D721Med (cell line): ENCODE measurements around the gene CD274.
"Not testable (repeated sequence)": the region's sequence is repeated elsewhere in the genome, so short reads cannot be mapped to it uniquely, and the experiment has no call there.

Experiments used
- DNase-seq: peaks from one replicate; pipeline ENCODE4 v3.0.0; 2011; ENCODE audit warnings: low spot score; ENCODE audit not compliant: insufficient read length
- FAIRE-seq: peaks from 2 replicates; lab custom pipeline; 2011; peaks lifted over from hg19 to GRCh38; lab: Jason Lieb, UNC
- CTCF ChIP-seq: IDR thresholded peaks from 2 replicates; pipeline ENCODE4 v1.5.1; 2012; ENCODE audit warnings: mild to moderate bottlenecking, control low read depth; ENCODE audit not compliant: insufficient read depth; ENCODE audit errors: missing control alignments

CD274 gene

GRCh38 chr9:5470122-5470521, 19.8 kb downstream of the CD274 start:
- FAIRE-seq = no peak
- TF ChIP-seq CTCF = no peak
- no peak for DNase-seq

DNA sequence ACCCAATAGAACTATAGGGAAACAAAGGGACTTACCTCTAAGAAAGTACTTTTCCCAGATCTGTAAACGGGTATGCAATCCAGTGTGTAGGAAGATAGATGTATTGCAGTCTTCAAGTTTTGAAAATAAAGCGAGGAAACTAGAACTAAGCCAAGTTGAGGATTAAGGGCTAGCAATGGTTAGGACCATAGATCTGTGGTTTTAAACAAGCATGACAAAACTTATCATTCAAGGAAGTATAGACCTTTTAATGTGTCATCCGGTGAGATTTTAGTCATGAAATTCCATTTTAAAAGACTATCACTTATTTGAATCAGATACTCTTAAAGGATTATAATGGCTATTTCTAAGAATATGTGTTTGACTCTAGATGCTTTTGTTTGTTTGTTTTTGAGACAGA, 20.5 kb downstream of the CD274 start:
- FAIRE-seq = no peak
- no peak for TF ChIP-seq CTCF

GRCh38 chr9:5475611-5476010, 25.3 kb downstream of the CD274 start:
- DNase-seq, FAIRE-seq: not testable (repeated sequence)

More for the DNA sequence above, 20.5 kb downstream of the CD274 start:
- no peak for DNase-seq

- TF ChIP-seq CTCF = no peak
- DNase-seq (no peak), FAIRE-seq (no peak)
Observed at GRCh38 chr9:5478206-5478605, 27.9 kb downstream of the CD274 start.

DNA sequence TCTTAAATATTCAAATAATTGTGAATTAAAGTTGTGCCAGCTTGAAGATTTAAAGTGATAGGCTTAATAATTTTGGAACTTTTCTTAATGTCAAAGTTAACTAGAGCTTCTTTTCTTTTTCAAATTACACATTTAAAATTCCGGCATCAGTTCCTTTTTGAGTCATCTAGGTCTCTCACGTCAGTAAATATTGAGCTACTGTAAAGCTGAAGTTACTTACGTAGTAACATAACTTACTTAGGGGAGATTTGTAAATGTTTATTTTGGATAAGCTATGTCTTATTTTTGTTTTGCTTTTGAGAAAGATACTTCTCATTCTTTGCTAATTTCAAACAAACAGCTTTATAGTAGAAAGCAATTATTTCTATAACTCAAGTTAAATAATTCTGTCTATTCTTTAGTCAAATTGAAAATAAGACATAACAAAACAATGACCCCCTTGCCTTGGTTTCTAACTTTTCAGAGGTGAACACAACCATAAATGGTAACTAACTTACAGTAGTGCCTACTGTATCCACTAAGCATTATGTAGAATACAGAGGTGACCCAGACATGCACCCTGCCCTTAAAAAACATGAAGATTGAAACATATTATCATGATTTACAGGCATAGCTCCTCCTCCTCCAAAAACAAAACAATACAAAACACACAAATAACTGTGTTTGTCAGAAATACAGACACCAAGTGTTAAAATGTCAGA, 29.8 kb downstream of the CD274 start:
- DNase-seq = no peak
- no peak for TF ChIP-seq CTCF
- no peak for FAIRE-seq

DNA sequence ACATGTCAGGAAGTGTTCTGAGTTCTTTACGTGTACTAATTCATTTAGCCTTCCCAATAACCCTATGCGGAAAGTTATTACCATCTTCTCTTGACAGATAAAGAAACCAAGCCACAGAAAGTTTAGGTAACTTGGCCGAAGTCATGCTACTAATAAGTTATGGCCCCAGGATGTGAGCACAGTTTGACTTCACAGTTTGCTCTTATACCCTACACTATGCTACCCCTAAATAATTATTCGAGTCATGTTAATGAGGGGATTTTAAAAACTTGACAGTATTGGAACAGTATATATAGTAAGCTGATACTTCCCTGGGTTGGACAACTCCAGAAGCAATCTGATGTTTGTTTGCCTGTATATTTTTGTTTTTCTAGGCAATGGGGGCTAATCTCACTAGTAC, 30.6 kb downstream of the CD274 start:
- DNase-seq (no peak), FAIRE-seq (no peak)
- TF ChIP-seq CTCF = no peak

GRCh38 chr9:5481322-5482040, 31.1 kb downstream of the CD274 start:
- no peak for DNase-seq
- TF ChIP-seq CTCF = no peak
- no peak for FAIRE-seq
